ENCODE measurements around the gene CTAGE1. TPM values are rescaled to one million over a fixed set of nuclear protein-coding genes. Genes with fewer than 3 reads are reported as not detected.
A peak's percentile ranks its signal among the peaks of the same experiment; 100 is the strongest.

The CTAGE1 gene
- total RNA-seq (not detected), polyA plus RNA-seq (not detected)

- Mint-ChIP-seq H3K27ac (no peak within 1 kb of the TSS), H3K36me3 (peaks cover 0 to 10% (median 1%) of the 10 kb centered on the region in 3 donors), H3K4me1 (no peaks in the 10 kb centered on the region), H3K27me3 (peaks cover 7 to 19% of the 10 kb centered on the region in 2 donors), H3K4me3 (no peak within 1 kb of the TSS), H3K9me3 (peaks cover 0 to 6% (median 0%) of the 10 kb centered on the region in 5 donors)
- DNase-seq = no peak
- ChIA-PET CTCF (interaction anchor here (1.1 kb wide), 1 partner anchor 11 kb away, joined by 3 read pairs; no protein-coding TSS in a partner anchor), POLR2A (no interaction called here)
- H3K36me3 ChIP-seq (ENCODE audit: insufficient read depth, low read length) = no peaks in the 10 kb centered on the region
- H3K4me1 ChIP-seq (ENCODE audit: insufficient read depth, low read length) = no peaks in the 10 kb centered on the region
- no peaks in the 10 kb centered on the region for H3K9me3 ChIP-seq (ENCODE audit: low read length)
- H3K27me3 ChIP-seq (ENCODE audit: insufficient read depth, low read length, poor library complexity, severe bottlenecking) = no peaks in the 10 kb centered on the region
- H3K27ac ChIP-seq (ENCODE audit: low read depth, low read length) = no peak within 1 kb of the TSS
- H3K4me3 ChIP-seq (ENCODE audit: low read length) = no peak within 1 kb of the TSS
Observed at GRCh38 chr18:22417496-22418188, at the start of gene CTAGE1. Gene CTAGE1, minus strand, starts transcription at chr18:22417915. Its CDS starts 104 bp downstream, at chr18:22417811.

- H3K4me3 Mint-ChIP-seq = no peak overlapping the region
- ChIA-PET POLR2A (no interaction called here), CTCF (no interaction called here)
- no peaks in the 10 kb centered on the region for H3K27me3 ChIP-seq (ENCODE audit: insufficient read depth, low read length, poor library complexity, severe bottlenecking)
- no peaks in the 10 kb centered on the region for H3K4me1 ChIP-seq (ENCODE audit: insufficient read depth, low read length)
- H3K27ac Mint-ChIP-seq = peak overlapping the region in 2 of 8 donors; percentile 12 to 24
- DNase-seq = no peak
- no peak overlapping the region for H3K27ac ChIP-seq (ENCODE audit: low read depth, low read length)
- peaks cover 12 to 16% (median 15%) of the 10 kb centered on the region in 3 donors for H3K4me1 Mint-ChIP-seq
- H3K36me3 ChIP-seq (ENCODE audit: insufficient read depth, low read length) = no peaks in the 10 kb centered on the region
- no peak overlapping the region for H3K4me3 ChIP-seq (ENCODE audit: low read length)
- H3K9me3 ChIP-seq (ENCODE audit: low read length) = no peaks in the 10 kb centered on the region
- H3K27me3 Mint-ChIP-seq = peaks cover 4% of the 10 kb centered on the region in 2 donors
- peaks cover 0 to 3% (median 0%) of the 10 kb centered on the region in 5 donors for H3K9me3 Mint-ChIP-seq
- no peaks in the 10 kb centered on the region for H3K36me3 Mint-ChIP-seq
Observed at GRCh38 chr18:22466608-22467395, 49.1 kb upstream of the CTAGE1 start.

- Mint-ChIP-seq H3K4me3 (peak overlapping the region in 5 of 7 donors; percentile 2 to 78 (median 18)), H3K36me3 (no peaks in the 10 kb centered on the region), H3K4me1 (peaks cover 12 to 16% (median 15%) of the 10 kb centered on the region in 3 donors), H3K9me3 (peaks cover 0 to 3% (median 0%) of the 10 kb centered on the region in 5 donors), H3K27ac (peak overlapping the region in 6 of 8 donors; percentile 1 to 89 (median 60)), H3K27me3 (peaks cover 0 to 4% of the 10 kb centered on the region in 2 donors)
- POLR2A ChIA-PET = no interaction called here
- DNase-seq = peak in 4 of 5 donors; percentile 12 to 65 (median 32)
- CTCF ChIA-PET = no interaction called here
- H3K27ac ChIP-seq (ENCODE audit: low read depth, low read length) = no peak overlapping the region
- no peaks in the 10 kb centered on the region for H3K4me1 ChIP-seq (ENCODE audit: insufficient read depth, low read length)
- H3K36me3 ChIP-seq (ENCODE audit: insufficient read depth, low read length) = no peaks in the 10 kb centered on the region
- no peaks in the 10 kb centered on the region for H3K9me3 ChIP-seq (ENCODE audit: low read length)
- H3K27me3 ChIP-seq (ENCODE audit: insufficient read depth, low read length, poor library complexity, severe bottlenecking) = no peaks in the 10 kb centered on the region
- H3K4me3 ChIP-seq (ENCODE audit: low read length) = no peak overlapping the region
Observed at GRCh38 chr18:22465859-22466457, 48.2 kb upstream of the CTAGE1 start.

GRCh38 chr18:22463076-22463475 is 45.4 kb upstream of the CTAGE1 start:
- no peak for DNase-seq
- CTCF ChIA-PET = interaction anchor here (1.7 kb wide), 1 partner anchor 8 kb away, joined by 4 read pairs; no protein-coding TSS in a partner anchor

GRCh38 chr18:22459491-22459890 is 41.8 kb upstream of the CTAGE1 start:
- Histone ChIP-seq H3K27me3 (ENCODE audit: insufficient read depth, low read length, poor library complexity, severe bottlenecking) (peaks cover 5% of the 10 kb centered on the region), H3K9me3 (ENCODE audit: low read length) (no peaks in the 10 kb centered on the region), H3K4me1 (ENCODE audit: insufficient read depth, low read length) (no peaks in the 10 kb centered on the region), H3K36me3 (ENCODE audit: insufficient read depth, low read length) (no peaks in the 10 kb centered on the region), H3K4me3 (ENCODE audit: low read length) (no peak overlapping the region), H3K27ac (ENCODE audit: low read depth, low read length) (no peak overlapping the region)
- H3K4me1 Mint-ChIP-seq = no peaks in the 10 kb centered on the region
- no peak overlapping the region for H3K27ac Mint-ChIP-seq
- H3K4me3 Mint-ChIP-seq = no peak overlapping the region
- peaks cover 8 to 30% of the 10 kb centered on the region in 2 donors for H3K27me3 Mint-ChIP-seq
- ChIA-PET POLR2A (no interaction called here), CTCF (interaction anchor here (0.7 to 1.6 kb wide), 2 partner anchors 10 kb away, joined by 3 read pairs; no protein-coding TSS in a partner anchor)
- H3K36me3 Mint-ChIP-seq = no peaks in the 10 kb centered on the region
- no peak for DNase-seq
- no peaks in the 10 kb centered on the region for H3K9me3 Mint-ChIP-seq

More at GRCh38 chr18:22463076-22463475, 45.4 kb upstream of the CTAGE1 start:
- no peak overlapping the region for H3K4me3 Mint-ChIP-seq
- Histone ChIP-seq H3K9me3 (ENCODE audit: low read length) (no peaks in the 10 kb centered on the region), H3K27ac (ENCODE audit: low read depth, low read length) (no peak overlapping the region), H3K4me3 (ENCODE audit: low read length) (no peak overlapping the region), H3K36me3 (ENCODE audit: insufficient read depth, low read length) (no peaks in the 10 kb centered on the region), H3K4me1 (ENCODE audit: insufficient read depth, low read length) (no peaks in the 10 kb centered on the region), H3K27me3 (ENCODE audit: insufficient read depth, low read length, poor library complexity, severe bottlenecking) (peaks cover 5% of the 10 kb centered on the region)
- H3K27ac Mint-ChIP-seq = peak overlapping the region in 1 of 8 donors; percentile 49
- POLR2A ChIA-PET = no interaction called here
- H3K4me1 Mint-ChIP-seq = peaks cover 12 to 16% (median 15%) of the 10 kb centered on the region in 3 donors
- peaks cover 4 to 8% of the 10 kb centered on the region in 2 donors for H3K27me3 Mint-ChIP-seq
- H3K36me3 Mint-ChIP-seq = no peaks in the 10 kb centered on the region
- H3K9me3 Mint-ChIP-seq = peaks cover 0 to 3% (median 0%) of the 10 kb centered on the region in 5 donors

GRCh38 chr18:22457524-22457923 is 39.8 kb upstream of the CTAGE1 start:
- H3K9me3 Mint-ChIP-seq = no peaks in the 10 kb centered on the region
- peaks cover 3 to 4% (median 3%) of the 10 kb centered on the region in 3 donors for H3K4me1 Mint-ChIP-seq
- H3K36me3 Mint-ChIP-seq = no peaks in the 10 kb centered on the region
- Histone ChIP-seq H3K9me3 (ENCODE audit: low read length) (no peaks in the 10 kb centered on the region), H3K27ac (ENCODE audit: low read depth, low read length) (no peak overlapping the region), H3K36me3 (ENCODE audit: insufficient read depth, low read length) (no peaks in the 10 kb centered on the region), H3K4me1 (ENCODE audit: insufficient read depth, low read length) (no peaks in the 10 kb centered on the region), H3K27me3 (ENCODE audit: insufficient read depth, low read length, poor library complexity, severe bottlenecking) (peaks cover 5% of the 10 kb centered on the region), H3K4me3 (ENCODE audit: low read length) (no peak overlapping the region)
- no peak for DNase-seq
- CTCF ChIA-PET = no interaction called here
- no peak overlapping the region for H3K4me3 Mint-ChIP-seq
- H3K27me3 Mint-ChIP-seq = peaks cover 6 to 30% of the 10 kb centered on the region in 2 donors
- POLR2A ChIA-PET = no interaction called here
- no peak overlapping the region for H3K27ac Mint-ChIP-seq

- H3K27ac ChIP-seq (ENCODE audit: low read depth, low read length) = no peak overlapping the region
- no peaks in the 10 kb centered on the region for H3K36me3 ChIP-seq (ENCODE audit: insufficient read depth, low read length)
- no peak overlapping the region for H3K4me3 Mint-ChIP-seq
- ChIA-PET POLR2A (no interaction called here), CTCF (no interaction called here)
- no peak overlapping the region for H3K27ac Mint-ChIP-seq
- no peak overlapping the region for H3K4me3 ChIP-seq (ENCODE audit: low read length)
- H3K4me1 Mint-ChIP-seq = peaks cover 6 to 9% (median 8%) of the 10 kb centered on the region in 3 donors
- peaks cover 5% of the 10 kb centered on the region for H3K27me3 ChIP-seq (ENCODE audit: insufficient read depth, low read length, poor library complexity, severe bottlenecking)
- H3K9me3 ChIP-seq (ENCODE audit: low read length) = no peaks in the 10 kb centered on the region
- H3K36me3 Mint-ChIP-seq = no peaks in the 10 kb centered on the region
- H3K4me1 ChIP-seq (ENCODE audit: insufficient read depth, low read length) = no peaks in the 10 kb centered on the region
- no peaks in the 10 kb centered on the region for H3K9me3 Mint-ChIP-seq
- no peak for DNase-seq
- peaks cover 6 to 30% of the 10 kb centered on the region in 2 donors for H3K27me3 Mint-ChIP-seq
Observed at GRCh38 chr18:22456547-22456946, 38.8 kb upstream of the CTAGE1 start.

GRCh38 chr18:22456116-22456480 is 38.4 kb upstream of the CTAGE1 start:
- no peak overlapping the region for H3K4me3 Mint-ChIP-seq

More at GRCh38 chr18:22456116-22456480, 38.4 kb upstream of the CTAGE1 start:
- ChIA-PET CTCF (no interaction called here), POLR2A (no interaction called here)
- no peak overlapping the region for H3K4me3 ChIP-seq (ENCODE audit: low read length)
- no peaks in the 10 kb centered on the region for H3K4me1 ChIP-seq (ENCODE audit: insufficient read depth, low read length)
- H3K4me1 Mint-ChIP-seq = peaks cover 6 to 9% (median 8%) of the 10 kb centered on the region in 3 donors
- peaks cover 5% of the 10 kb centered on the region for H3K27me3 ChIP-seq (ENCODE audit: insufficient read depth, low read length, poor library complexity, severe bottlenecking)
- H3K27ac Mint-ChIP-seq = no peak overlapping the region
- peaks cover 6 to 30% of the 10 kb centered on the region in 2 donors for H3K27me3 Mint-ChIP-seq
- H3K27ac ChIP-seq (ENCODE audit: low read depth, low read length) = no peak overlapping the region
- H3K9me3 ChIP-seq (ENCODE audit: low read length) = no peaks in the 10 kb centered on the region
- no peak for DNase-seq
- H3K36me3 ChIP-seq (ENCODE audit: insufficient read depth, low read length) = no peaks in the 10 kb centered on the region
- peaks cover 0 to 1% (median 0%) of the 10 kb centered on the region in 3 donors for H3K36me3 Mint-ChIP-seq
- H3K9me3 Mint-ChIP-seq = no peaks in the 10 kb centered on the region

All from CD8-positive, alpha-beta memory T cell (primary cell).